Measurements from ENCODE around the gene CDH20. TPM values are rescaled to one million over a fixed set of nuclear protein-coding genes. Genes with fewer than 3 reads are reported as not detected.

CDH20 gene
- polyA plus RNA-seq, 1 donor = 3.3 TPM

DNA sequence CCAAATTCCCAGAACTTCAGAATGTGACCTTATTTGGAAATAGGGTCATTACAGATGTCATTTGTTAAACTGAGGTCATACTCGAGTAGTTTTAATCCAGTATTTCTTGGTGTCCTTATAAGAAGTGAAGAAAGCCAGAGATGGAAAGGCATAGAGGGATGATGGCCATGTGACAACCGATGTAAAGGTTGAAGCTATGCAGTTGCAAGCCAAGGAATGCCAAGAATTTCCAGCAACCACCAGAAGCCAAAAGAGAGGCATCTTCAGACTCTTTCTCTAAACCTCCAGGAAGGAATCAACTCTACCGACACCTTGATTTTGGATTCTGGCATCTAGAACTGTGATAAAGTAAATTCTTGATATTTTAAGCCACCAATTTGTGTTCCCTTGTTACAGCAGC lies 242.2 kb downstream of the CDH20 start:
- DNase-seq = no peak

DNA sequence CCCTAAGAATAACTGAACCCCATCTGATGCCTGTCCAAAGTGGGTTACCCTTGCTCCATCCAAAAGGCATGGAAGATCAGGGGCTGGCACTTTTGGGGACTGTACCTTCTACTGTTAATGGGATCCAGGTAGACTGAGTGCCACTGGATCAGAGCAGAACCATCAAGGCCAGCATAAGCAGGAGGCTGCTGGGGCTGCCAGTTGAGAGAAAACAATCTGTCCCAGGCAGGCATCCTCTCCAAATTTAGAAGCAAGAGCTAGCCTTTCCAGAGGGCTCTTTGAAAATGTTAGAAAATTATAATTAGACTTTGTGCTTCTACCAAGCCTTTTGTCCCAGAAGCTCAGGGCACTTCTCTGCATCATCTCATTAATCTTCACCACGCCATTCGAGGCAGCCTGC lies 245.6 kb downstream of the CDH20 start:
- DNase-seq = no peak

DNA sequence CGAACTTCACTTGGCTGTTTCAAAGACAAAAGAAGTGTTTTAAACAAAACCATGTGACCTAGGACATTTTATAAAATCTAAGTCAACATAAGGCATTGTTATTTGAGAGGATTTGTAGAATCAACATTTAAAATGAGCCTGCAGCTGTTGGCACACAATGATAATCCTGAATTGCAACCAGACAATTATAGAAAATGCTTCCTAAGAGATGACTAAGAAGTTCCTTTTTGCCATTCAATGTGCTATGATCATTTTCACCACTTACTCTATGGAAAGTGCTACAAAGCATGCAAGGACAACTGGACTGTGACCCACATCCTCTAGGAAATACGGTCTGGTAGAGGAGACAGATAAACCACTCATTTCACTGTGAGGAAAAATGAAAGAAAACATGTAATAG lies 246.4 kb downstream of the CDH20 start:
- no peak for DNase-seq

DNA sequence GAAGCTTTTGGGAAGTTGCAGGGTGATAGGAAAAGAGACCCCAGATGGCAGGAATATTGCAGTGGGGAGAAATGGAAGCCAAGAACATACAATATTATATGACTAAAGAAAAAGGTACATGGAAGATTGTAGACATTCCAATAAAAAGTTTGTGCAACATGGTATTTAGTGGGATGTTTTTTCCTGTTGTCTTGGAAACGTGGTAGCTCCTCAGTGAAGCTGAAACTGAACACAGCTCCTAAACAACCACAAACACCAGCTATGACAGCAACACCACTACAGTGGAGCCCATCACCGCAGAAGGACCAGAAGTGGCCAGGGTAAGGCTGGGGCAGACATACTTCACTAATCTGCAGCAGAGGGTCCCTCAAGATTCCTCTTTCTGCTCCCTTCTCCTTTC lies 246.8 kb downstream of the CDH20 start:
- DNase-seq = no peak

DNA sequence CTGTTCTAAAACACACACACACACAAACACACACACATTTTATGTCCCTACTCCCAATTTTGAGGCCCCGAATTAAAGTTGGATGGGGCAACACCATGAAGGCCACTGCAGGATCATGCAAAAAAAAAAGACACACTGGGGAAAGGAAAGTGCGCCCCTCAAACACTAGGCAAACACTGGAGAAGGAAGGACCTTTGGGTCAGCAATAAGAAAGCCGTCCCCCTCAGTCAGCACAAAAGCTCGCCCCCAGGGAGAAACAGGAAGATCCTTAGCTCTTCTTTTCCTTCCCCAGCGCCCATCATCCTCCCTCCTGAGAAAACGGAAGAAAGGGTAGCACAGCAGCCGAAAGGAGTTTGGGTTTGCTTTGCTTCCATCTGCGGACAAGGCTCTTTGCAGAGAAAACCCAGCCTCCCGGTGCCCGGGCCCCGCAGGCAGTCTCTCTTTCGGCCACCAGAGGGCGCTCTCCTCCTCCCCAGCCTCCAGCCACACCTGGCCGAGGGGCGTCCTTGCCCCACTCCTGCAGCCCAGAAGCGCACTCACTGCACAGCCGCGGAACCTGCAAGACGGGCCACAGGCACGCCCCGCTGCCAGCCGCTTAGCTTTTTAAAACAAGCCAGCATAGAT lies 248.5 kb downstream of the CDH20 start:
- DNase-seq = peak; percentile 81

DNA sequence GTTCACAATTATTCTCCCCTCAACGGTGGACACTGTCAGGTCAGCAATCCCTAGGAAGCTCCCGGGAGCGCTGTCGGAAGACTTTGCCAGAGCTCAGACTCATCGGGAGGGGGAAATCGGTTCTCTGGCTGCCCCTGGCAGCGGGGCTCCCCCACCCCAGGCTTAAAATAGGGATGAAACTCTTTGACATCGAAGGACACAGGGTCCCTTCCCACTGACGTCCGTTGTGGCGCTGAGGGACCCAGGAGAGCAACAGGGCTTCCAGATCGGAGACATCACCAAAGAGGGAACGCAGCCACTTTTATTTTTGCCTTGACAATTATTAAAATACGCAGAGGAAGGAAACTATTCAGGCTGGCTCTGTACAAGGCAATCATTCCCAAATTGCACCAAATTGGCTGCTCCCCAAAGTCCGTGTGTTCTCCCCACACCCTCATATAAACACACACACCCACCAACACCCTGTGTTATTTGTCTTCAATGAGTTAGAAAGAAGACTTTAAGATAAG lies 249.0 kb downstream of the CDH20 start:
- DNase-seq = no peak

DNA sequence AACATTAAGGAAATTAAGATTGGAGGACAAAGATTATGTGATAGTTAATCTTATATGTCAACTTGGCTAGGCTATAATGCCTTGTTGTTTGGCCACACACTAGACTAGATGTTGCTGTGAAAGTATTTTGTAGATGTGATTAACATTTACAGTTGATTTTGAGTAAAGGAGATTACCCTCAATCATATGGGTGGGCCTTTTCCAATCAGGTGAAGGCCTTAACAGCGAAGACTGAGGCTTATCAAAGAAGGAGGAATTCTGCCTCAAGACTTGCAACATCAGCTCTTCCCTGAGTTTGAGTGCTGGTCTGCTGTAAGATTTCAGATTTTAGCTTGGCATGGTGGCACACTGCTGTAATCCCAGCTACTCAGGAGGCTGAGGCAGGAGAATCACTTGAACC lies 250.3 kb downstream of the CDH20 start:
- no peak for DNase-seq

DNA sequence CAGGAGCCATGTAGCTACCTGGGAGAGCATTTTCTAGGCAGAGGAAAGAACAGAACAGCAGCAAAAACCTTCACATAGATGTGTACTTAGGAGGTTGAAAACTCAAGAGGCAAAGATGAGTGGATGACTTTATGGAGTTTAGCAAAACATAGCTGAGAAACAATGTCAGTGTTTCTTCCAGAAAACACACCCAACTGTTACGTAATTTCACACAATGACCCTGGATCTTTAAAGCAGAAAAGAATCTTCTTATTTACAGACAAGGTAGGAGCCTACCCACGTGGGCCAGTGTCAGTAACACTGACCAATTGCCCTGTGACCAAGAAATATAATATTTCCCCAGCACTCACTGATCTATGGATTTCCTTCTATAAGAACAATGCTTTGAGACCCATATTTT lies 254.6 kb downstream of the CDH20 start:
- DNase-seq = no peak

DNA sequence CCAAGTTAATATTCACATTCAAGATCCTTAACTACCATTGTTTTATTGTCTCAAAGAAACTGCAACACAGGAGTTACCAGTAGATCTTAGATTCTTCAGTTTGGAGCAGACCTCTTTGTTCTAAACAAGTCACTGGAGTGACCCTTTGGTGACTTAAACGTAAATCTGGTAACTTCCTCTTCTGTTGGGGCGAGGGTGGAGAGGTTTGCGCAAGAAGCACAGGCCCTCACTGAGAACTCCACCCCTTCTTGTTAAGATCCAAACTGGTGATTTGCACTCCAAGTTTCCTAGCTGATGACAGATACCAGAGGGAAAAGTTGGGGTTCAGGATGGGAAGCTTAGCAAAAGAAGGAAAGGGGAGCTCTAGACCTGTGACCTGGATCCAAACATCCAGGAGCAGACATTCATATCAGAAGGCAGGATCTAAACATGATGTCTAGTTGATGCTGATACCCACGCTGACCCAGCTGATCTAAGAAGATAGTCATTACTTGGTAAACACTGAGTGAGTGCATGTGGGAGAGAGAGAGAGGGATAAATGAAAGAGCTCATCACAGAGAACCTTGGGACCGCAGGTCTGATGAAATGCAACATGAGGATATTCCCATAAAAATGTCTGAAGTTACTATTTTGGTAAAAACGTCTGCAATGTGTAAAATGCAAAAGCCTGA lies 256.0 kb downstream of the CDH20 start:
- DNase-seq = no peak

DNA sequence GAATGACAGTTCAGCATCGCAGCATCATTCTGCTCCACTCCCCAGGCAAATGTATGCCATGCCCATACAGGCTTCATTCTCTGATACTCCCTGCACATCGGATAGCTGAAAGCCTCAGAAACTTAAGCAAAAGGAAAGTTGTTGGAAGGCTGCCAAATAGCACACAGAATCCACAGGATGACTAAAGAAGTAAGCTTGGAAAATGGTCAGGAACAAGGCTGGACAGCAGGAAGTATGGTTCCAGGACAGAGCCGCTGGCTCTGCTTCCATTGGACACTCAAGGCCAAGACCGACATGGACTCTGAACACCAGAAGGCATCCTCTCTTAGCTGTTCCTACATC lies 256.5 kb downstream of the CDH20 start:
- DNase-seq = no peak

DNA sequence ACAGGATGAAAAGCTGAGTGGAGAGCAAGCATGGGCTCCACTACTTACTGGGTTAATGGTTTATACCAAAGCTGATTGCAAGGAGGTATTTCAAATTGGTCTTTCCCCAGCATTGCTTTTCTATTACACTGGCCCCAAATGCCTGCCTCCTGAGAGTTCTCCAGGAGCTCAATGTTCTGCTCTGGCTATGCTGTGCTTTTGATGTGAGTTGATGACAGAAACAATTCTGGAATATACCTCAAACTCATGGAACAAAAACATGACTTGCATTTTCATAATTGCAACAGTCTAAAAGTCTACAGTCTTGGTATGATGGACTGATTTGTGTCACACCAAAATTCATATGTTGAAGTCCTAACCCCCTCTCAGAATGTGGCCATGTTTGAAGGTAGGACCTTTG lies 258.0 kb downstream of the CDH20 start:
- DNase-seq = no peak

DNA sequence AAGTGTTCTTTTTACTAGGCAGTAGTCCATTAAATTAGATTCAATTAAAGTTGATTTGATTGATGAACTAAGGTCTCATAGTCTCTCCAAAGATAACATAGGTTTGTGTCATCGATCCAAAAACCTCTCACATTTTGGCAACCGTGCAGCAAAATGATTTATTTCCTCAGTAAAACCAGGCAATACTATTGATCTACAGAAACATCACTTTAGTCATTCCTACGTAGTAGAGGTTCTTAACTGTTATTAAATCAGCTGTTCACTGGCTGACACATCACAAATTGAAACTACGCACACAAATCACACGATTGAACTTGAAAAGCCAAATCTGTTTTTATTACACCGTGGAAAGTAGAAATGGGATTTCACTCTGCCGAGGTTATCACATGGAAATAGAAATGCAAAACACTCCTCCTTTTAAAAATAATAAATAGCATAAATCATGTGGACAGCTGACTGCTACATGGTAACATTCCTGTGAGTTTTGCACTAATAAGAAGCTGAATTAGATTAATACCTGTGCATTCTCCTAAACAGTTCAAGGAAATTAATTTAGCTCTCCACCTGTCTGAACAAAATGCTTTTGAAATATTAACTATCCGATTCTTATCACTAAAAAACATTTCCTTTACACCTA lies 262.5 kb downstream of the CDH20 start:
- DNase-seq = peak; percentile 50

DNA sequence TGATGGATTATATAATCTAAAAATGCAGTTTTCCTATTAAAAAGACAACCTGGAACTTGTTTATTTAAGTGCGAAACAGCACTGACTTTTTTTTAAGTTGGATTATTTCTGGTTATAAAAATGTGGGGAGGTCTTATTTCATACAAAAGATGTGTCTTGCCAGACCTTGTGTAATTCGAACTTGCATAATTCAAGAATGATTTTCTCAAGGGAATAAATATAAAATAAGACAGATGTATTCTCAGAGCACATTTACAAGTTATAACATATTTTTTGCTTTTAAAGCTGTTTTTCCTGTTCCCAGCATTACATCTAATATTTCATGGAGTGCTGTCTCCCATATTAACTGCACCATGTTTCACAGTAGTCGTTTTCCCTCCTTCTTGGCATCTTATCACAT lies 263.1 kb downstream of the CDH20 start:
- DNase-seq = peak; percentile 33

DNA sequence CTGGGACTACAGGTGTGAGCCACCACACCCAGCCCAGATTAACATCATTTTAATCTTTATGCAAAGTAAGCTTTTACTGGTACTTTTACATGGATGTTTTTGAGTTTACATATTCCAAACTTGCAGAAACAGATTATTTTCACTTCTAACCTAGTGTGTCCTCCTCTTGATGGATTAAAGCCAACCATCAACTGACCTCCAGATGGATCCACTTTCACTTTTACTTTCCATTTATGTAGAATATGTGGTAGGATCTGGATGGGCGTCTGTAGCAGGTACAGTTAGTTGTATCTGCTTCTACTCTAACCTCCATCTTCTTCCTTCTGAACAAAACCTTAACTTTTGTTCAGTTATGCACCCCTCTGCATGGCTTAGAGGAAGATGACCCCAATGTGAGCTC lies 264.1 kb downstream of the CDH20 start:
- DNase-seq = no peak

DNA sequence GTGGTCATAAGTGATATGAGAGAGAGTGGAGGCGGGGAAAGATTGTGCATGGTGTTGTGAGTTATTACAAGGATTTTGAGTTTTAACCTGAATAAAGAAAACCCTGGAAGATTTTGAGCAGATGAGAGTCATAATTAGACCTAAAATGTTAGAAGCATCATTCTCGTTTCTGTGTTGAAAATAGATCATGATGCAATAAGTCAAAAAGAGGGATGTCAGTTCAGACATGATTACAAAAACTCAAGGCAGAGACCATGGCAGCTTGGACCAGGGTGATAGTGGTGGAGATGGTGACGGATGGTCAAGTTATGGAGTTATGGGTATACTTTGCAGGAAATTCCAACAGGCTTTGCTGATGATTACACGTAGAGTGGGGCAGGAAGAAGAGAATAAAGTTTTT lies 267.2 kb downstream of the CDH20 start:
- DNase-seq = no peak

DNA sequence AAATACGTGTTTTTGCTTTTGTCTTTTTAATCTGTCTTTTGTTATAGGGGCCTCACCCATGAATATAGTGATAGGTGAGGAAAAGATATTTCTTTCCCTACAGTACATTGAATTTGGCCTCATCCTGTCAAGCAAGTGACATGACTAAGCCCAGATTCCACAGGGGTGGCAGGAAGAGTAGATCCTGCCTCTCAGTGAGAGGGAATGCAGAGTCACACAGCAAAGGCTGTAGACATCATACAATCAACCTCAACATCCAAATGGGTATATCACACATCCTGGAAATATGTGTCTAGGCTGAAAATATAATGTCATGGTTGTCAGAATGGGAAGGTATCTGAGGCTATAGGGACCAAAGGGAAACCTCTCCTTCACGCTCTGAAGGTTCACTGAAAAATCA lies 269.6 kb downstream of the CDH20 start:
- DNase-seq = no peak

All from left kidney (tissue), 2 donors.